ENCODE results near the gene MAGEB5. TPM values are rescaled to one million over a fixed set of nuclear protein-coding genes. Genes with fewer than 3 reads are reported as not detected.

The MAGEB5 gene
- total RNA-seq, 1 donor from 2014 or later: not detected

GRCh38 chrX:26219351-26219750 lies 3.4 kb downstream of the MAGEB5 start:
- Mint-ChIP-seq H3K4me3 (ENCODE audit: unreplicated experiment) (no peak overlapping the region), H3K9me3 (ENCODE audit: unreplicated experiment) (no peaks in the 10 kb centered on the region), H3K27ac (ENCODE audit: unreplicated experiment) (no peak overlapping the region), H3K27me3 (ENCODE audit: unreplicated experiment) (peaks cover 1% of the 10 kb centered on the region), H3K4me1 (ENCODE audit: low read depth, unreplicated experiment) (no peaks in the 10 kb centered on the region), H3K36me3 (ENCODE audit: unreplicated experiment) (no peaks in the 10 kb centered on the region)
- DNase-seq: no peak
- no peak for TF ChIP-seq CTCF (IDR thresholded peaks at IDR 0.05; ENCODE audit: partially characterized antibody, unreplicated experiment)

GRCh38 chrX:26234177-26234576 lies 18.2 kb downstream of the MAGEB5 start:
- no peaks in the 10 kb centered on the region for H3K36me3 Mint-ChIP-seq (ENCODE audit: unreplicated experiment)
- H3K9me3 Mint-ChIP-seq (ENCODE audit: unreplicated experiment): peaks cover 2% of the 10 kb centered on the region
- peaks cover 1% of the 10 kb centered on the region for H3K27me3 Mint-ChIP-seq (ENCODE audit: unreplicated experiment)
- TF ChIP-seq CTCF (IDR thresholded peaks at IDR 0.05; ENCODE audit: partially characterized antibody, unreplicated experiment): no peak
- H3K4me1 Mint-ChIP-seq (ENCODE audit: low read depth, unreplicated experiment): no peaks in the 10 kb centered on the region
- no peak for DNase-seq
- no peak overlapping the region for H3K27ac Mint-ChIP-seq (ENCODE audit: unreplicated experiment)
- H3K4me3 Mint-ChIP-seq (ENCODE audit: unreplicated experiment): no peak overlapping the region

GRCh38 chrX:26253526-26253925 lies 37.6 kb downstream of the MAGEB5 start:
- no peaks in the 10 kb centered on the region for H3K36me3 Mint-ChIP-seq (ENCODE audit: unreplicated experiment)
- H3K9me3 Mint-ChIP-seq (ENCODE audit: unreplicated experiment): no peaks in the 10 kb centered on the region
- DNase-seq: no peak
- no peak overlapping the region for H3K4me3 Mint-ChIP-seq (ENCODE audit: unreplicated experiment)
- H3K27ac Mint-ChIP-seq (ENCODE audit: unreplicated experiment): no peak overlapping the region
- no peaks in the 10 kb centered on the region for H3K4me1 Mint-ChIP-seq (ENCODE audit: low read depth, unreplicated experiment)
- no peaks in the 10 kb centered on the region for H3K27me3 Mint-ChIP-seq (ENCODE audit: unreplicated experiment)
- no peak for TF ChIP-seq CTCF (IDR thresholded peaks at IDR 0.05; ENCODE audit: partially characterized antibody, unreplicated experiment)

- no peak for TF ChIP-seq CTCF (IDR thresholded peaks at IDR 0.05; ENCODE audit: partially characterized antibody, unreplicated experiment)
- H3K36me3 Mint-ChIP-seq (ENCODE audit: unreplicated experiment): no peaks in the 10 kb centered on the region
- no peak overlapping the region for H3K27ac Mint-ChIP-seq (ENCODE audit: unreplicated experiment)
Observed at GRCh38 chrX:26254436-26254835, 38.5 kb downstream of the MAGEB5 start.

GRCh38 chrX:26262121-26262523 lies 46.2 kb downstream of the MAGEB5 start:
- H3K4me1 Mint-ChIP-seq (ENCODE audit: low read depth, unreplicated experiment): no peaks in the 10 kb centered on the region
- H3K27ac Mint-ChIP-seq (ENCODE audit: unreplicated experiment): no peak overlapping the region
- no peaks in the 10 kb centered on the region for H3K27me3 Mint-ChIP-seq (ENCODE audit: unreplicated experiment)
- H3K4me3 Mint-ChIP-seq (ENCODE audit: unreplicated experiment): no peak overlapping the region
- no peak for DNase-seq
- no peaks in the 10 kb centered on the region for H3K36me3 Mint-ChIP-seq (ENCODE audit: unreplicated experiment)
- H3K9me3 Mint-ChIP-seq (ENCODE audit: unreplicated experiment): no peaks in the 10 kb centered on the region
- no peak for TF ChIP-seq CTCF (IDR thresholded peaks at IDR 0.05; ENCODE audit: partially characterized antibody, unreplicated experiment)

More at GRCh38 chrX:26254436-26254835, 38.5 kb downstream of the MAGEB5 start:
- no peak for DNase-seq
- no peaks in the 10 kb centered on the region for H3K9me3 Mint-ChIP-seq (ENCODE audit: unreplicated experiment)
- no peaks in the 10 kb centered on the region for H3K27me3 Mint-ChIP-seq (ENCODE audit: unreplicated experiment)
- H3K4me3 Mint-ChIP-seq (ENCODE audit: unreplicated experiment): no peak overlapping the region
- H3K4me1 Mint-ChIP-seq (ENCODE audit: low read depth, unreplicated experiment): no peaks in the 10 kb centered on the region

Other genes starting within 250 kb of the MAGEB5 start
- not detected for gene MAGEB18, start 77.8 kb upstream of the MAGEB5 start, total RNA-seq (ENCODE audit: unreplicated experiment)
- not detected for gene MAGEB6B, start 55.6 kb upstream of the MAGEB5 start, total RNA-seq (ENCODE audit: unreplicated experiment)
- gene MAGEB6, start 23.7 kb upstream of the MAGEB5 start, total RNA-seq (ENCODE audit: unreplicated experiment): not detected